HEK293 (cell line): ENCODE measurements around the gene PDZD2.

Source experiments
- CTCF ChIA-PET: fragments of 350-600 bp; formaldehyde crosslinking; extraction: SDS; loops from one replicate; lab custom pipeline; 2021; ENCODE audit warnings: antibody characterized with exemption; lab: Yijun Ruan, JAX
- POLR2A ChIA-PET: fragments of 300-600 bp; formaldehyde crosslinking; extraction: SDS; loops from one replicate; lab custom pipeline; 2020; ENCODE audit warnings: antibody characterized with exemption, inconsistent platforms; lab: Yijun Ruan, JAX
- H3K27ac ChIP-seq: fragments of 200-500 bp; sonication (Bioruptor generic); 2 replicates; pipeline ENCODE4 v1.5.1; 2014; ENCODE audit warnings: low read depth, low read length, control low read depth, inconsistent platforms; ENCODE audit errors: extremely low read depth
- H3K36me3 ChIP-seq, 2 experiments: fragments of 200-500 bp in 1 of 2; sonication (Bioruptor generic) in 1 of 2; 1 replicate in 1 of 2; 2 replicates in 1 of 2; pipeline ENCODE4 v1.5.1; 2014 to 2017; ENCODE audit warnings: inconsistent platforms in 2 of 2, low read length in 2 of 2; ENCODE audit not compliant: control insufficient read depth in 2 of 2, insufficient read depth in 1 of 2
- H3K4me1 ChIP-seq: fragments of 200-500 bp; sonication (Bioruptor generic); 2 replicates; pipeline ENCODE4 v1.5.1; 2014; ENCODE audit warnings: mild to moderate bottlenecking, low read length, inconsistent platforms; ENCODE audit not compliant: control insufficient read depth, insufficient read depth
- H3K4me3 ChIP-seq: 2 replicates; pipeline ENCODE4 v1.5.1; 2011; ENCODE audit warnings: low read depth, mild to moderate bottlenecking, control low read depth, low read length, moderate library complexity
- H3K9me3 ChIP-seq: fragments of 200-500 bp; sonication (Bioruptor generic); 2 replicates; pipeline ENCODE4 v1.5.1; 2014; ENCODE audit warnings: low read depth, low read length, inconsistent platforms; ENCODE audit not compliant: control insufficient read depth, insufficient read depth
- GFI1B ChIP-seq: fragments of 450-650 bp; formaldehyde crosslinking; IDR thresholded peaks from 2 replicates; pipeline ENCODE4 v1.5.1; 2016; ENCODE audit warnings: missing biosample characterization, missing genetic modification characterization
- IKZF3 ChIP-seq: fragments of 450-650 bp; IDR thresholded peaks from 2 replicates; pipeline ENCODE4 v1.5.0; 2018; ENCODE audit warnings: missing biosample characterization, mild to moderate bottlenecking, missing genetic modification characterization, moderate library complexity
- INSM2 ChIP-seq: fragments of 450-650 bp; formaldehyde crosslinking; IDR thresholded peaks from 2 replicates; pipeline ENCODE4 v1.5.1; 2016; ENCODE audit warnings: missing biosample characterization, missing genetic modification characterization
- MZF1 ChIP-seq: fragments of 450-650 bp; formaldehyde crosslinking; IDR thresholded peaks from 2 replicates; pipeline ENCODE4 v1.5.1; 2017; ENCODE audit warnings: missing biosample characterization, missing genetic modification characterization, borderline replicate concordance
- REPIN1 ChIP-seq: fragments of 450-650 bp; formaldehyde crosslinking; IDR thresholded peaks from 2 replicates; pipeline ENCODE4 v1.5.1; 2017; ENCODE audit warnings: missing biosample characterization, missing genetic modification characterization, low read depth
- SCRT2 ChIP-seq: fragments of 450-650 bp; formaldehyde crosslinking; IDR thresholded peaks from 2 replicates; pipeline ENCODE4 v1.5.1; 2016; ENCODE audit warnings: missing biosample characterization, missing genetic modification characterization
- SETDB1 ChIP-seq: IDR thresholded peaks from one replicate; pipeline ENCODE4 v1.6.1; 2017; ENCODE audit warnings: mild to moderate bottlenecking, low read length, moderate library complexity, mixed read lengths; ENCODE audit not compliant: insufficient read length
- ZBTB11 ChIP-seq: fragments of 450-650 bp; formaldehyde crosslinking; conservative IDR thresholded peaks from 2 replicates; pipeline ENCODE4 v1.5.1; 2016; ENCODE audit warnings: low read depth, missing biosample characterization, missing genetic modification characterization
- ZBTB7A ChIP-seq: fragments of 450-650 bp; formaldehyde crosslinking; IDR thresholded peaks from 2 replicates; pipeline ENCODE4 v1.5.1; 2016; ENCODE audit warnings: low read depth, missing biosample characterization, missing genetic modification characterization
- ZFP37 ChIP-seq: fragments of 450-650 bp; formaldehyde crosslinking; IDR thresholded peaks from 2 replicates; pipeline ENCODE4 v1.5.1; 2016; ENCODE audit warnings: missing biosample characterization, missing genetic modification characterization
- ZNF311 ChIP-seq: fragments of 450-650 bp; formaldehyde crosslinking; IDR thresholded peaks from 2 replicates; pipeline ENCODE4 v1.5.1; 2017; ENCODE audit warnings: missing biosample characterization, missing genetic modification characterization, borderline replicate concordance
- ZNF350 ChIP-seq: fragments of 450-650 bp; formaldehyde crosslinking; IDR thresholded peaks from 2 replicates; pipeline ENCODE4 v1.5.0; 2017; ENCODE audit warnings: missing biosample characterization, mild to moderate bottlenecking, missing genetic modification characterization
- ZNF549 ChIP-seq: fragments of 450-650 bp; IDR thresholded peaks from 2 replicates; pipeline ENCODE4 v1.5.1; 2018; ENCODE audit warnings: missing biosample characterization, missing genetic modification characterization, mild to moderate bottlenecking, inconsistent platforms, moderate library complexity
- ZNF624 ChIP-seq: fragments of 450-650 bp; formaldehyde crosslinking; IDR thresholded peaks from 2 replicates; pipeline ENCODE4 v1.5.1; 2017; ENCODE audit warnings: missing biosample characterization, missing genetic modification characterization
- ZNF785 ChIP-seq: fragments of 450-650 bp; formaldehyde crosslinking; IDR thresholded peaks from 2 replicates; pipeline ENCODE4 v1.5.1; 2016; ENCODE audit warnings: missing biosample characterization, missing genetic modification characterization
- TF ChIP-seq, protein P1 (sequence below): fragments of 450-650 bp; formaldehyde crosslinking; conservative IDR thresholded peaks from 2 replicates; pipeline ENCODE4 v1.5.1; 2016; ENCODE audit warnings: low read depth, missing biosample characterization, missing genetic modification characterization
- TF ChIP-seq, protein P2 (sequence below): fragments of 450-650 bp; formaldehyde crosslinking; IDR thresholded peaks from 2 replicates; pipeline ENCODE4 v1.5.0; 2017; ENCODE audit warnings: missing biosample characterization, missing genetic modification characterization, borderline replicate concordance
- TF ChIP-seq, protein P3 (sequence below): fragments of 450-650 bp; formaldehyde crosslinking; IDR thresholded peaks from 2 replicates; pipeline ENCODE4 v1.5.1; 2017; ENCODE audit warnings: missing biosample characterization, missing genetic modification characterization

PDZD2 gene

DNA sequence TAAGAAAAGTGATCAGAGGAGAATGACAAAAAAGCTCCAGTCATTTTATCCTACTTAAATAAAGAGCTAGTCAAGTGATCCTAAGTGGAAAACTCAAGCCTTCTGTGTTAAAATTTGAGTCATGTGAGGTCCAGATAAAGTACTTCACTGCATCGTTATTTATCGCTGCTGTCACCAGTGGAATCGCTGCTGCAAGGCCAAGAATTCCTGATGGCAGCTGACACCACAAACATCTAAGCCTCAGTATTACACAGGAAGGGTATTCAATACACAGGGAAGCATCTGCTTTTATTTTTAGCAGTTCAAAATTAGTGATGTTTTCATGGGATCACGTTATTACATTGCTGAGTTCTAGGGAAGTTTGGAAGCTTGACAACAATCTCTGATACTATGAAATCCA, 344.9 kb downstream of the PDZD2 start (continued):
- TF ChIP-seq, protein P1, sequence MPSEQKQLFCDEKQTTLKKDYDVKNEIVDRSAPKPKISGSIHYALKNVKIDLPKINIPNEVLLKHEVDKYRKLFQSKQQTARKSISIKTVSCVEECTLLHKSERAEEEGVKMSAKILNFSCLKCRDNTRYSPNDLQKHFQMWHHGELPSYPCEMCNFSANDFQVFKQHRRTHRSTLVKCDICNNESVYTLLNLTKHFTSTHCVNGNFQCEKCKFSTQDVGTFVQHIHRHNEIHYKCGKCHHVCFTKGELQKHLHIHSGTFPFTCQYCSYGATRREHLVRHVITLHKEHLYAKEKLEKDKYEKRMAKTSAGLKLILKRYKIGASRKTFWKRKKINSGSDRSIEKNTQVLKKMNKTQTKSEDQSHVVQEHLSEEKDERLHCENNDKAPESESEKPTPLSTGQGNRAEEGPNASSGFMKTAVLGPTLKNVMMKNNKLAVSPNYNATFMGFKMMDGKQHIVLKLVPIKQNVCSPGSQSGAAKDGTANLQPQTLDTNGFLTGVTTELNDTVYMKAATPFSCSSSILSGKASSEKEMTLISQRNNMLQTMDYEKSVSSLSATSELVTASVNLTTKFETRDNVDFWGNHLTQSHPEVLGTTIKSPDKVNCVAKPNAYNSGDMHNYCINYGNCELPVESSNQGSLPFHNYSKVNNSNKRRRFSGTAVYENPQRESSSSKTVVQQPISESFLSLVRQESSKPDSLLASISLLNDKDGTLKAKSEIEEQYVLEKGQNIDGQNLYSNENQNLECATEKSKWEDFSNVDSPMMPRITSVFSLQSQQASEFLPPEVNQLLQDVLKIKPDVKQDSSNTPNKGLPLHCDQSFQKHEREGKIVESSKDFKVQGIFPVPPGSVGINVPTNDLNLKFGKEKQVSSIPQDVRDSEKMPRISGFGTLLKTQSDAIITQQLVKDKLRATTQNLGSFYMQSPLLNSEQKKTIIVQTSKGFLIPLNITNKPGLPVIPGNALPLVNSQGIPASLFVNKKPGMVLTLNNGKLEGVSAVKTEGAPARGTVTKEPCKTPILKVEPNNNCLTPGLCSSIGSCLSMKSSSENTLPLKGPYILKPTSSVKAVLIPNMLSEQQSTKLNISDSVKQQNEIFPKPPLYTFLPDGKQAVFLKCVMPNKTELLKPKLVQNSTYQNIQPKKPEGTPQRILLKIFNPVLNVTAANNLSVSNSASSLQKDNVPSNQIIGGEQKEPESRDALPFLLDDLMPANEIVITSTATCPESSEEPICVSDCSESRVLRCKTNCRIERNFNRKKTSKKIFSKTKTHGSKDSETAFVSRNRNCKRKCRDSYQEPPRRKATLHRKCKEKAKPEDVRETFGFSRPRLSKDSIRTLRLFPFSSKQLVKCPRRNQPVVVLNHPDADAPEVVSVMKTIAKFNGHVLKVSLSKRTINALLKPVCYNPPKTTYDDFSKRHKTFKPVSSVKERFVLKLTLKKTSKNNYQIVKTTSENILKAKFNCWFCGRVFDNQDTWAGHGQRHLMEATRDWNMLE: no peak
- TF ChIP-seq, all 188 proteins: peak for 0

GRCh38 chr5:31984691-31985090, 345.8 kb downstream of the PDZD2 start:
- ChIA-PET POLR2A (no interaction called here), CTCF (interaction anchor here (0.7 kb wide), 1 partner anchor 57 kb away, joined by 3 read pairs; no protein-coding TSS in a partner anchor)
- TF ChIP-seq REPIN1 (tag by site-specific recombination): no peak
- TF ChIP-seq, protein P2, sequence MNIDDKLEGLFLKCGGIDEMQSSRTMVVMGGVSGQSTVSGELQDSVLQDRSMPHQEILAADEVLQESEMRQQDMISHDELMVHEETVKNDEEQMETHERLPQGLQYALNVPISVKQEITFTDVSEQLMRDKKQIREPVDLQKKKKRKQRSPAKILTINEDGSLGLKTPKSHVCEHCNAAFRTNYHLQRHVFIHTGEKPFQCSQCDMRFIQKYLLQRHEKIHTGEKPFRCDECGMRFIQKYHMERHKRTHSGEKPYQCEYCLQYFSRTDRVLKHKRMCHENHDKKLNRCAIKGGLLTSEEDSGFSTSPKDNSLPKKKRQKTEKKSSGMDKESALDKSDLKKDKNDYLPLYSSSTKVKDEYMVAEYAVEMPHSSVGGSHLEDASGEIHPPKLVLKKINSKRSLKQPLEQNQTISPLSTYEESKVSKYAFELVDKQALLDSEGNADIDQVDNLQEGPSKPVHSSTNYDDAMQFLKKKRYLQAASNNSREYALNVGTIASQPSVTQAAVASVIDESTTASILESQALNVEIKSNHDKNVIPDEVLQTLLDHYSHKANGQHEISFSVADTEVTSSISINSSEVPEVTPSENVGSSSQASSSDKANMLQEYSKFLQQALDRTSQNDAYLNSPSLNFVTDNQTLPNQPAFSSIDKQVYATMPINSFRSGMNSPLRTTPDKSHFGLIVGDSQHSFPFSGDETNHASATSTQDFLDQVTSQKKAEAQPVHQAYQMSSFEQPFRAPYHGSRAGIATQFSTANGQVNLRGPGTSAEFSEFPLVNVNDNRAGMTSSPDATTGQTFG (tag by site-specific recombination): no peak
- TF ChIP-seq, protein P3, sequence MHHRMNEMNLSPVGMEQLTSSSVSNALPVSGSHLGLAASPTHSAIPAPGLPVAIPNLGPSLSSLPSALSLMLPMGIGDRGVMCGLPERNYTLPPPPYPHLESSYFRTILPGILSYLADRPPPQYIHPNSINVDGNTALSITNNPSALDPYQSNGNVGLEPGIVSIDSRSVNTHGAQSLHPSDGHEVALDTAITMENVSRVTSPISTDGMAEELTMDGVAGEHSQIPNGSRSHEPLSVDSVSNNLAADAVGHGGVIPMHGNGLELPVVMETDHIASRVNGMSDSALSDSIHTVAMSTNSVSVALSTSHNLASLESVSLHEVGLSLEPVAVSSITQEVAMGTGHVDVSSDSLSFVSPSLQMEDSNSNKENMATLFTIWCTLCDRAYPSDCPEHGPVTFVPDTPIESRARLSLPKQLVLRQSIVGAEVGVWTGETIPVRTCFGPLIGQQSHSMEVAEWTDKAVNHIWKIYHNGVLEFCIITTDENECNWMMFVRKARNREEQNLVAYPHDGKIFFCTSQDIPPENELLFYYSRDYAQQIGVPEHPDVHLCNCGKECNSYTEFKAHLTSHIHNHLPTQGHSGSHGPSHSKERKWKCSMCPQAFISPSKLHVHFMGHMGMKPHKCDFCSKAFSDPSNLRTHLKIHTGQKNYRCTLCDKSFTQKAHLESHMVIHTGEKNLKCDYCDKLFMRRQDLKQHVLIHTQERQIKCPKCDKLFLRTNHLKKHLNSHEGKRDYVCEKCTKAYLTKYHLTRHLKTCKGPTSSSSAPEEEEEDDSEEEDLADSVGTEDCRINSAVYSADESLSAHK: no peak
- no peak for TF ChIP-seq ZFP37 (tag by site-specific recombination)
- no peak for TF ChIP-seq ZNF624 (tag by site-specific recombination)
- TF ChIP-seq IKZF3 (tag by site-specific recombination): no peak
- no peak for TF ChIP-seq GFI1B (tag by site-specific recombination)
- no peak for TF ChIP-seq ZNF549
- TF ChIP-seq SCRT2 (tag by site-specific recombination): no peak
- TF ChIP-seq ZBTB7A (tag by site-specific recombination): no peak
- TF ChIP-seq ZNF311 (tag by site-specific recombination): no peak
- Histone ChIP-seq H3K36me3 (no peaks in the 10 kb centered on the region), H3K27ac (no peak overlapping the region), H3K4me3 (no peak overlapping the region), H3K9me3 (no peaks in the 10 kb centered on the region), H3K4me1 (no peaks in the 10 kb centered on the region)

- Histone ChIP-seq H3K9me3 (no peaks in the 10 kb centered on the region), H3K27ac (no peak overlapping the region), H3K4me3 (no peak overlapping the region), H3K36me3 (no peaks in the 10 kb centered on the region), H3K4me1 (no peaks in the 10 kb centered on the region)
- ChIA-PET CTCF (no interaction called here), POLR2A (interaction anchor here (0.7 kb wide), 1 partner anchor 34 kb away, joined by 4 read pairs; no protein-coding TSS in a partner anchor)
- no peak for TF ChIP-seq MZF1 (tag by site-specific recombination)
- TF ChIP-seq INSM2 (tag by site-specific recombination): no peak
- TF ChIP-seq ZBTB11 (tag by site-specific recombination): no peak
- TF ChIP-seq ZNF785: no peak
- no peak for TF ChIP-seq ZNF350 (tag by site-specific recombination)
- no peak for TF ChIP-seq ZBTB7A (tag by site-specific recombination)
- no peak for TF ChIP-seq SETDB1
These were observed 347.2 kb downstream of the PDZD2 start for GRCh38 chr5:31986101-31986500.
